Right atrium auricular region (tissue), 2 donors: ENCODE data around the gene MCM5. TPM values are rescaled to one million over a fixed set of nuclear protein-coding genes. Genes with fewer than 3 reads are reported as not detected.

ENCODE experiments used
- DNase-seq: peaks from one replicate; pipeline ENCODE4 v3.0.0-alpha.2; 2019; ENCODE audit warnings: low spot score
- H3K27ac ChIP-seq, 2 donors: fragments of 200-600 bp; sonication (generic); 1 replicate in 1 of 2; 2 replicates in 1 of 2; pipeline ENCODE4 v1.5.1; 2016 to 2019
- H3K27me3 ChIP-seq, 2 donors: fragments of 200-600 bp; sonication (generic); one replicate each; pipeline versions ENCODE4 v1.5.1 to v1.6.0; 2017 to 2019
- H3K36me3 ChIP-seq: fragments of 200-600 bp; sonication (generic); one replicate; pipeline ENCODE4 v1.5.1; 2016
- H3K4me1 ChIP-seq, 2 donors: fragments of 200-600 bp; sonication (generic); one replicate each; pipeline versions ENCODE4 v1.5.1 to v1.6.0; 2017 to 2019
- H3K4me3 ChIP-seq, 2 donors: fragments of 200-600 bp; sonication (generic); 1 replicate in 1 of 2; 2 replicates in 1 of 2; pipeline ENCODE4 v1.5.1; 2017 to 2019; ENCODE audit warnings: mild to moderate bottlenecking in 1 of 2, moderate library complexity in 1 of 2
- H3K9me3 ChIP-seq, 2 donors: fragments of 200-600 bp; sonication (generic); one replicate each; pipeline ENCODE4 v1.5.1; 2019
- CTCF ChIP-seq, 2 donors: fragments of 200-600 bp; sonication (generic); IDR thresholded peaks; one replicate each; pipeline ENCODE4 v1.5.1; 2019; ENCODE audit warnings: antibody characterized with exemption in 2 of 2
- total RNA-seq, 2 donors: library from RNA; depleted of rRNA; stranded (reverse); fragments of >200 nt; gene quantifications; one replicate each; pipeline ENCODE4 v1.1.0, GENCODE V29; 2016

The MCM5 gene
- total RNA-seq, 2 donors from 2014 or later = 5.3 to 6.8 TPM

- no peak for DNase-seq
- Histone ChIP-seq H3K27me3 (no peaks in the 10 kb centered on the region), H3K4me3 (no peak overlapping the region), H3K27ac (no peak overlapping the region), H3K9me3 (no peaks in the 10 kb centered on the region), H3K4me1 (no peaks in the 10 kb centered on the region), H3K36me3 (peaks cover 38% of the 10 kb centered on the region)
- TF ChIP-seq CTCF (IDR thresholded peaks at IDR 0.05) = no peak
Observed at GRCh38 chr22:35424081-35424480, 24.1 kb downstream of the MCM5 start.

- DNase-seq = no peak
- Histone ChIP-seq H3K4me1 (no peaks in the 10 kb centered on the region), H3K36me3 (peaks cover 36% of the 10 kb centered on the region), H3K9me3 (no peaks in the 10 kb centered on the region), H3K4me3 (no peak overlapping the region), H3K27ac (no peak overlapping the region), H3K27me3 (no peaks in the 10 kb centered on the region)
- TF ChIP-seq CTCF (IDR thresholded peaks at IDR 0.05) = no peak
Observed at GRCh38 chr22:35424761-35425160, 24.8 kb downstream of the MCM5 start.

GRCh38 chr22:35425546-35425945 is 25.6 kb downstream of the MCM5 start:
- no peak for TF ChIP-seq CTCF (IDR thresholded peaks at IDR 0.05)
- Histone ChIP-seq H3K4me1 (no peaks in the 10 kb centered on the region), H3K4me3 (no peak overlapping the region), H3K27ac (no peak overlapping the region), H3K27me3 (no peaks in the 10 kb centered on the region), H3K36me3 (peaks cover 29% of the 10 kb centered on the region), H3K9me3 (no peaks in the 10 kb centered on the region)
- DNase-seq = no peak

GRCh38 chr22:35425971-35426800 is 26.2 kb downstream of the MCM5 start:
- H3K4me3 ChIP-seq = no peak overlapping the region
- no peak for DNase-seq
- TF ChIP-seq CTCF (IDR thresholded peaks at IDR 0.05) = no peak
- peaks cover 25% of the 10 kb centered on the region for H3K36me3 ChIP-seq
- H3K9me3 ChIP-seq = no peaks in the 10 kb centered on the region
- H3K4me1 ChIP-seq = peaks cover 0 to 3% of the 10 kb centered on the region in 2 donors
- H3K27ac ChIP-seq = no peak overlapping the region
- H3K27me3 ChIP-seq = no peaks in the 10 kb centered on the region

GRCh38 chr22:35426801-35427140 is 26.8 kb downstream of the MCM5 start:
- TF ChIP-seq CTCF (IDR thresholded peaks at IDR 0.05) = no peak
- H3K4me1 ChIP-seq = peaks cover 0 to 7% of the 10 kb centered on the region in 2 donors
- no peak overlapping the region for H3K4me3 ChIP-seq
- peaks cover 19% of the 10 kb centered on the region for H3K36me3 ChIP-seq
- H3K27me3 ChIP-seq = no peaks in the 10 kb centered on the region
- no peak overlapping the region for H3K27ac ChIP-seq
- H3K9me3 ChIP-seq = no peaks in the 10 kb centered on the region
- DNase-seq = no peak

GRCh38 chr22:35430897-35431322 is 31.0 kb downstream of the MCM5 start:
- no peaks in the 10 kb centered on the region for H3K36me3 ChIP-seq
- H3K4me3 ChIP-seq = no peak overlapping the region
- H3K27ac ChIP-seq = peak overlapping the region in 1 of 2 donors; percentile 21
- H3K27me3 ChIP-seq = no peaks in the 10 kb centered on the region
- H3K4me1 ChIP-seq = peaks cover 0 to 7% of the 10 kb centered on the region in 2 donors
- TF ChIP-seq CTCF (IDR thresholded peaks at IDR 0.05) = peak; percentile 83 to 98
- DNase-seq = peak; percentile 80
- peaks cover 0 to 13% of the 10 kb centered on the region in 2 donors for H3K9me3 ChIP-seq
